NK-92 (cell line): ENCODE results near the gene ENTPD2.

Experiments used
- DNase-seq: peaks from one replicate; lab custom pipeline; 2025; ENCODE audit not compliant: unreplicated experiment; lab: John Stamatoyannopoulos, UW

ENTPD2 gene

DNA sequence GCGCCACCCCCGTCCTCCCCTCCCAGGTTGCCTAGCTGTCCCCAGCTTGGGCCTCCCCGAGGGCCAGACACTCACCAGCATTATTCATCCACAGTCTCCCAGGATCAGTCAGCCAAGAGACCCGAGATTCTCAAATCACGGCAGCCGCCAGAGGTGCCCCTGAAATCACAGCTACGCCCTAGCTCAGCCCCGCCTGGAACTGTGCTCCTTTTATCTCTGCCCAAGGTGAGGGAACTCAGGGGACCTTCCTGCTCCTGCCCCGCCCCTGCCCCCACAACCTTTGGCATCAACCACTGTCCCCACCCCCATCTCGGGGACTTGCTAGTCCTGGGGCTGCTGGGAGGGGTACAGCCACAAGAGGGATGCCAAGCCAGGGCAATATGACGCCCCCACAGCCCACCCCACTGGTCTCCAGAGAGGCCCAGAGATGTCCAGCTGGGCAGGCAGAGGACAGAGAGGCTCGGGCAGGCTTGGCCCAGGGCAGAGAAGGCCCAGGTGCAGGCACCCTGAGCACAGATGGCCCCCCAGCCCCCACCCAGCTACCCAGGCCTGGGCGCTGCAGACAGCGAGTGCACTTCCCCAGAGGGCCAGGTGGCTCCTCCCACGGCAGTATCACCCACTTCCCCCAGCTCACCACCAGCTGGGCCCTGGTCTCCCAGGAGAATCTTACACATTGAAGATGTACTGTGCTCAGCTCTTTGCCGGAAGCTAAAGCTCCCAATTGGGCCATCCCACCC lies 21.8 kb downstream of the ENTPD2 start, which contains the start of gene FUT7:
Gene FUT7, minus strand, starts transcription at position 185 of the 737 bp plus-strand sequence. Its CDS starts 97 bp downstream, at position 88.
- no peak for DNase-seq

DNA sequence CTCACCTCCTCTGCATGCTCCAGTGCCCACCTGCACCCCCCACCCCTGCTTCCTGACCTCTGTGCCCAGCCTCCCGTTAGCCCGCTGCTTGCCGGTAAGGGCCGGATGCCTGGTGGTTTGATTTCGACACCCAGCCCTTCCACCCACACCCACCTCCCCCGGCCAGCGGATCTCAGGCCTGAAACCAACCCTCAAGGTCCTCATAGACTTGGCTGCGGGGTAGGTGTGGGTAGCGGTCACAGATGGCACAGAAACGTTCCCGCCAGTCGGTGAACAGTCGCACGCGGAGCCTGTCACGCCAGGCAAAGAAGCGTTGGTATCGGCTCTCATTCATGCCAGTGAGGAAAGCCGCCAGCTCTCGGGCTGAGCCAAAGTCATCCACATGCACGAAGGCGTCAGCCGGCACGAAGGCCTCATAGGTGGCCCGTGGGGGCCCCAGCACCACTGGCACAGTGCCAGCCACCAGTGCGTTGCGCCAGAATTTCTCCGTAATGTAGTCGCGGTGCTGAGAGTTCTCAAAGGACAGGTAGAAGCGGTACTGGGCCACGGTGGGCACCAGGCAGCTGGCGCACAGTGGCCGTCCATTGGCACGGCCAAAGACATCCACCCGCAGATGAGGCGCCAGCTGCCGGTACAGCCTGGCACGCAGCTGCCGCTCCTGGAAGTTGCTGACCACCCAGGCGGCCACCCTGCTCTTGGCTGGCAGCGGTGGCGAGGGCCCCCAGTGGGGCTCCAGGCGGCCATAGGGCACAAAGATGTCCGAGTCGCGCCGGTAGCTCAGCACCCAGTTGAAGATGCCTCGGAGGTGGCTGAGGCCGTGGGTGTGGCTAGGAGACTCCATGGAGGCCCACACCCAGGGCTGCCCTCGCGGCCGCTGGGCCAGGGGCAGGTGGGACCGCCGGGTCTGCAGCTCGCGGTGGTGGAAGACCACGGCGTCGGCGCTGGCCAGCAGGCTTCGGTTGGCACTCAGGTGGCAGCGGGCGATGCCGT lies 23.0 kb downstream of the ENTPD2 start:
- no peak for DNase-seq

DNA sequence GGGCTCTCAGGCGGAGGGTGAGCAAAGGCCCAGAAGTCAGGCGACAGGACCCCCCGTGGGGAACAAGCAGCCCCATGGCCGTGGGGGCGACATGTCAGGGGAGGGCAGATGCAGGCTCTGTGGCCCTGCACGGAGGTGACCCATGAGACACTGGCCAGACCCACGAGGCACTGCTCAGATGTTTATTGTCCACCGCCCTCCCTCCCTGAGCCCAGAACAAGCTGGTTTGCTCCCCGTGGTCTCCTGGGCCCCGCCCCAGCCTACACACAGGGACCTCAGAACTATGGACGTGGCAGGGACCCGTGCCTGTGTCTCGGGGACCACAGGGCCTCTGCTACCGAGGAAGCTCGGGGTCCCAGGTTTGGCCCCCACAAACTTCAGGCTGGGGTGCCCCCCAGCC lies 23.9 kb downstream of the ENTPD2 start:
- DNase-seq: no peak

DNA sequence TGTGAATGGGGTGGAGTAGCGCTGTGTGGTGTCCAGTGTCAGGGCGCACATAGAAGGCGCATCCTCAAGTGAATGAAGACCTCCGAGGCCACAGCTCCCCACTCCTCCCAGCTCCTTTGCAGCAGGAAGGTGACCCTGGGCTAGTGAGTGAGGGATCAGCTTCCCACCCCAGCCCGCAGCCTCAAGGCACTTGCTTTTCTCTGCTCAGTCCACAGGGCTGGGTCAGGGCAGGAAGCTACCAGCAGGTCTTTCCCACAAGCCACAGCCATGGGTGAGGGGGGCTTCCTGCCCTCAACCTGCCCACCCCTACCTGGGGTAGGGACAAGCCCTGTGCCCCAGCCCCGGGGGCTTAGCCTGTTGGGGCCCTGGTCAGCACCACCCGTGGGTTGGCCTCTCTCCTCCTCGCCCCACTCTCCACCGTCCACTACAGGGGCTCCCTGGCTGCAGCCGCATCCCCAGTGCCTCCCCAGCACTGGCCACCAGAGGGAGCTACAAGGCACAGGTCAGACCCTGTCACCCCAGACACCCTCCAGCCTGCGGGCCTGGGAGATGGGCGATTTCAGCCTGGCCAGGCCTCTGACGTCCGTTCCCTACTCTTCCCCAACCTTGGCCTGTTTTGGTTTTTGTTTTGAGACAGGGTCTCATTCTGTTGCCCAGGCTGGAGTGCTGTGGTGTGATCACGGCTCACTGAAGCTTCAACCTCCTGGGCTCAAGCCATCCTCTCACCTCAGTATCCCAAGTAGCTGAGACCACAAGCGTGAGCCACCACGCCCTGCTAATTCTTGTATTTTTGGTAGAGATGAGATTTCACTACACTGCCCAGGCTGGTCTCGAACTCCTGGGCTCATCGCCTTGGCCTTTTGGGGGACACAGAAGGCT lies 24.6 kb downstream of the ENTPD2 start:
- no peak for DNase-seq

- no peak for DNase-seq
Measured at GRCh38 chr9:137028263-137029057, 25.4 kb downstream of the ENTPD2 start.

- no peak for DNase-seq
Measured at GRCh38 chr9:137027369-137028262, 26.2 kb downstream of the ENTPD2 start, which contains the start of gene ABCA2. TSS of gene ABCA2 (minus strand) at chr9:137028237. CDS start at chr9:137028140, 97 bp downstream.

- no peak for DNase-seq
Measured at GRCh38 chr9:137026828-137027227, 27.0 kb downstream of the ENTPD2 start.

DNA sequence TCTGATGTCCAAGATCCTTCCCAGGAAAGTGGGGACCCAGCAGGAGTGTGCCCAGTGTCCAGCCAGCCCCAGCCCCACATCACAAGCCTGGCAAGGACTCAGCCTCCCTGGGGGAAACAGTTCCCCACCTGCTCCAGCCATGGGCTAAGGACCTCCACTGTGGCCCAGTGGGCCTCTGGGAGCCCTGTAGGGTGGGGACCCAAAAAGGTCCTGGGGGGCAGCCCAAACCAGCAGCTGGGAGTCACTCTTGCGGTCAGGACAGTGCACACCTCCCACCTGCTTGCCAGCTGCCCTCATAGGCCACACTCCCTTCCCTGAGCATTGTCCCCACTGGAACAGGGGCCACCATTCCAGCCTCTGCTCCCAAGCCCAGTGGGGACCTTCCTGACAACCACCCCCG lies 27.5 kb downstream of the ENTPD2 start:
- no peak for DNase-seq

DNA sequence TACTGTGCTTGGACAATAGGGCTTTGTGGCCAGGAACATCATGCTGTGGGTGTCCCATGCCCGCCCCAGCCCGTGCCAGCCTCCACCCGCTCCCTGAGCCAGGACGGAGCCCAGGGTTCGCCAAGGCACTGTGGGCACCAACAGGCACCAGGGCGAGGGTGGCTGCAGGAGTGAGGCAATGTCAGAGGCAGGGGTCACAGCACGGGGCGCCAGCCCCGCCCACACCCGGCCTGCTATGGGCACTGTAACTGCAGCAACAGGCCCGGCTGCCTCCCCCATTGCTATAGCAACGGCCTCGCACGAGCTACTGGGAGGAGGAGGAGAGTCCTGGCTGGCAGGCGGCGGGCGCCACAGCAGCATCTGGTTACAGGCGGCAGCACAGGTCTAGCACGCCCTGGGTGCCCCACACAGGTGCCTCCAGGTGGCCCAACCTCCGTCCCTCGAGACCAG lies 28.3 kb downstream of the ENTPD2 start:
- no peak for DNase-seq

GRCh38 chr9:137023583-137023991 lies 30.3 kb downstream of the ENTPD2 start:
- no peak for DNase-seq

GRCh38 chr9:137023157-137023556 lies 30.7 kb downstream of the ENTPD2 start:
- no peak for DNase-seq

DNA sequence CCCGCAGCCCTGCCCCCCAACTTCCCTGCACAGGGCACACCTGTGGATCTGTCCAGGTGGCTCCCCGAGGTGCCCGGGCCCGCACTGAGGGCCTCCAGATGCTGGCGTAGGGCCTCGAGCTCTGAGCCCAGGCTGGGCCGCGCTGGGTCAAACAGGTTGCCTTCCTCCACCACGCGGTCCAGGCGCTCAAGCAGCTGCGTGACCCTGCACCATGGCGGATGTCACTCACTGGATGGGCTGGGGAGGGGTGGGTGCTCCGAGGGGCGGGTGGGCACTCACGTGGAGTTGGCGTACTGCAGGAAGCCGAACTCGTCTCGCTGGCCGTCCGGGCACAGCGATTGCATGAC lies 31.2 kb downstream of the ENTPD2 start:
- DNase-seq: no peak

GRCh38 chr9:137021979-137022661 lies 31.7 kb downstream of the ENTPD2 start:
- no peak for DNase-seq

DNA sequence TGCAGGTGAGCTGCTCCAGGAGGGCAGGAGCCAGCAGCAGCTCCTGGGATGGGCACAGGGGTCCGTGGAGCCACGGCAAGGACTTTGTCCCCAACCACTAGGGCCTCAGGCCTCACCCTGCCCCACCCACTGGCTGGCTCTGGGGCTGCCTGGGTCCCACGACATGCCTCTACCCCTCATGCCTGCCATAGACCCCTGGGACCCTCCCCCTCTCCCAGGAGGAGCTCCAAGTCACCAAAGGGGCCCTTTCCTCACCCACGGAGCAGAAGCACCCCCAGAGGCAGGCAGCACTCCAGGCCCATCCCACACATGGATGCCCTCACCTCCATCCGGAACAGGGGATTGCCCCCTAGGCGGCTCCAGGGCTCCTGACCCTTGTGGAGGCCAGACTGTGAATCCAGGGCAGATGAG lies 32.3 kb downstream of the ENTPD2 start:
- no peak for DNase-seq

GRCh38 chr9:137020771-137021567 lies 32.9 kb downstream of the ENTPD2 start:
- DNase-seq: no peak

- DNase-seq: no peak
Measured at GRCh38 chr9:137019891-137020683, 33.8 kb downstream of the ENTPD2 start.
